ENCODE data around the gene INTS1. TPM values are rescaled to one million over a fixed set of nuclear protein-coding genes. Genes with fewer than 3 reads are reported as not detected.

Gene INTS1
- total RNA-seq, 1 donor from 2014 or later = 81.2 TPM

GRCh38 chr7:1489336-1489735 lies 14.9 kb downstream of the INTS1 start:
- intact Hi-C loops (cut with micrococcal nuclease) = no loop called here

- intact Hi-C loops (cut with micrococcal nuclease) = no loop called here
These were observed 16.2 kb downstream of the INTS1 start for GRCh38 chr7:1488016-1488415.

- intact Hi-C loops (cut with micrococcal nuclease) = no loop called here
These were observed 16.7 kb downstream of the INTS1 start for GRCh38 chr7:1487466-1487865.

GRCh38 chr7:1486571-1486970 lies 17.6 kb downstream of the INTS1 start:
- intact Hi-C loops (cut with micrococcal nuclease) = no loop called here

GRCh38 chr7:1485156-1485555 lies 19.0 kb downstream of the INTS1 start:
- intact Hi-C loops (cut with micrococcal nuclease) = no loop called here

GRCh38 chr7:1484569-1484968 lies 19.6 kb downstream of the INTS1 start:
- intact Hi-C loops (cut with micrococcal nuclease) = no loop called here

GRCh38 chr7:1483536-1484505 lies 20.4 kb downstream of the INTS1 start:
- intact Hi-C loops (cut with micrococcal nuclease) = no loop called here

GRCh38 chr7:1483079-1483478 lies 21.1 kb downstream of the INTS1 start:
- intact Hi-C loops (cut with micrococcal nuclease) = no loop called here

GRCh38 chr7:1481300-1481699 lies 22.9 kb downstream of the INTS1 start:
- intact Hi-C loops (cut with micrococcal nuclease) = no loop called here

GRCh38 chr7:1480670-1481069 lies 23.5 kb downstream of the INTS1 start:
- intact Hi-C loops (cut with micrococcal nuclease) = no loop called here

- intact Hi-C loops (cut with micrococcal nuclease) = no loop called here
These were observed 24.9 kb downstream of the INTS1 start for GRCh38 chr7:1479287-1479686.

GRCh38 chr7:1478480-1478879 lies 25.7 kb downstream of the INTS1 start:
- intact Hi-C loops (cut with micrococcal nuclease) = no loop called here

- intact Hi-C loops (cut with micrococcal nuclease) = no loop called here
These were observed 27.3 kb downstream of the INTS1 start for GRCh38 chr7:1476859-1477258.

GRCh38 chr7:1475991-1476390 lies 28.2 kb downstream of the INTS1 start:
- intact Hi-C loops (cut with micrococcal nuclease) = no loop called here

GRCh38 chr7:1475393-1475792 lies 28.8 kb downstream of the INTS1 start:
- intact Hi-C loops (cut with micrococcal nuclease) = no loop called here

GRCh38 chr7:1474736-1475135 lies 29.5 kb downstream of the INTS1 start:
- intact Hi-C loops (cut with micrococcal nuclease) = loop anchor here (1.0 kb wide), 1 partner anchor 42 kb away; no protein-coding TSS in a partner anchor

- intact Hi-C loops (cut with micrococcal nuclease) = loop anchor here (1.0 kb wide), 1 partner anchor 42 kb away; no protein-coding TSS in a partner anchor
These were observed 30.2 kb downstream of the INTS1 start for GRCh38 chr7:1473864-1474512.

- intact Hi-C loops (cut with micrococcal nuclease) = no loop called here
These were observed 33.3 kb downstream of the INTS1 start for GRCh38 chr7:1470901-1471300.

GRCh38 chr7:1468643-1469298 lies 35.4 kb downstream of the INTS1 start:
- intact Hi-C loops (cut with micrococcal nuclease) = no loop called here

- intact Hi-C loops (cut with micrococcal nuclease) = no loop called here
These were observed 36.0 kb downstream of the INTS1 start for GRCh38 chr7:1468203-1468602.

GRCh38 chr7:1466524-1467271 lies 37.5 kb downstream of the INTS1 start:
- intact Hi-C loops (cut with micrococcal nuclease) = no loop called here
